ENCODE data around the gene EIPR1. TPM values are rescaled to one million over a fixed set of nuclear protein-coding genes. Genes with fewer than 3 reads are reported as not detected.

EIPR1 gene
- total RNA-seq, 1 experiment from 2014 or later = 40.4 TPM

- no peaks in the 10 kb centered on the region for H3K9me2 ChIP-seq (replicated peaks; ENCODE audit: insufficient read depth, low read length)
- DNase-seq = no peak
- peaks cover 46% of the 10 kb centered on the region for H3K79me2 ChIP-seq (ENCODE audit: low read length)
- H3K27me3 ChIP-seq (ENCODE audit: low read length) = no peaks in the 10 kb centered on the region
- no peak overlapping the region for H3K9ac ChIP-seq (ENCODE audit: low read length)
- H3K4me2 ChIP-seq (ENCODE audit: low read depth, low read length, poor library complexity, severe bottlenecking) = no peak overlapping the region
- no peak overlapping the region for H2AFZ ChIP-seq (ENCODE audit: low read length)
- no peak overlapping the region for H3K27ac ChIP-seq (ENCODE audit: low read length)
- H3K4me3 ChIP-seq (ENCODE audit: low read length) = no peak overlapping the region
- H4K20me1 ChIP-seq (ENCODE audit: insufficient read depth, low read depth, low read length) = no peaks in the 10 kb centered on the region
- H3K4me1 ChIP-seq (ENCODE audit: low read length) = no peaks in the 10 kb centered on the region
- H3K9me3 ChIP-seq (ENCODE audit: low read length) = no peaks in the 10 kb centered on the region
- H3K36me3 ChIP-seq (ENCODE audit: insufficient read depth, low read length) = peaks cover under 1% of the 10 kb centered on the region; the same call in 1 of the 2 replicates
Measured at GRCh38 chr2:3238951-3239841, 138.4 kb downstream of the EIPR1 start.

- Histone ChIP-seq H3K4me1 (ENCODE audit: low read length) (no peaks in the 10 kb centered on the region), H3K27me3 (ENCODE audit: low read length) (no peaks in the 10 kb centered on the region), H3K27ac (ENCODE audit: low read length) (no peak overlapping the region), H3K4me2 (ENCODE audit: low read depth, low read length, poor library complexity, severe bottlenecking) (no peak overlapping the region), H3K36me3 (ENCODE audit: insufficient read depth, low read length) (peaks cover 11% of the 10 kb centered on the region), H3K4me3 (ENCODE audit: low read length) (no peak overlapping the region), H3K9me3 (ENCODE audit: low read length) (peaks cover 3% of the 10 kb centered on the region), H3K9ac (ENCODE audit: low read length) (no peak overlapping the region), H4K20me1 (ENCODE audit: insufficient read depth, low read depth, low read length) (no peaks in the 10 kb centered on the region), H2AFZ (ENCODE audit: low read length) (no peak overlapping the region), H3K9me2 (replicated peaks; ENCODE audit: insufficient read depth, low read length) (no peaks in the 10 kb centered on the region), H3K79me2 (ENCODE audit: low read length) (peaks cover 36% of the 10 kb centered on the region)
- no peak for DNase-seq
Measured at GRCh38 chr2:3236300-3237045, 141.1 kb downstream of the EIPR1 start.

- H3K4me3 ChIP-seq (ENCODE audit: low read length) = no peak overlapping the region
- peaks cover 20% of the 10 kb centered on the region for H3K79me2 ChIP-seq (ENCODE audit: low read length)
- H2AFZ ChIP-seq (ENCODE audit: low read length) = no peak overlapping the region
- H3K9me2 ChIP-seq (replicated peaks; ENCODE audit: insufficient read depth, low read length) = no peaks in the 10 kb centered on the region
- no peak overlapping the region for H3K9ac ChIP-seq (ENCODE audit: low read length)
- no peaks in the 10 kb centered on the region for H4K20me1 ChIP-seq (ENCODE audit: insufficient read depth, low read depth, low read length)
- H3K27ac ChIP-seq (ENCODE audit: low read length) = no peak overlapping the region
- H3K9me3 ChIP-seq (ENCODE audit: low read length) = peaks cover 13% of the 10 kb centered on the region
- H3K36me3 ChIP-seq (ENCODE audit: insufficient read depth, low read length) = peaks cover 11% of the 10 kb centered on the region
- DNase-seq = no peak
- no peaks in the 10 kb centered on the region for H3K4me1 ChIP-seq (ENCODE audit: low read length)
- H3K27me3 ChIP-seq (ENCODE audit: low read length) = no peaks in the 10 kb centered on the region
- no peak overlapping the region for H3K4me2 ChIP-seq (ENCODE audit: low read depth, low read length, poor library complexity, severe bottlenecking)
Measured at GRCh38 chr2:3233877-3234276, 143.7 kb downstream of the EIPR1 start.

- Histone ChIP-seq H3K27ac (ENCODE audit: low read length) (no peak overlapping the region), H3K79me2 (ENCODE audit: low read length) (0 out of 2 replicates have a peak, but pooled peaks cover 5% of the 10 kb centered on the region), H3K36me3 (ENCODE audit: insufficient read depth, low read length) (peaks cover 11% of the 10 kb centered on the region), H2AFZ (ENCODE audit: low read length) (no peak overlapping the region), H4K20me1 (ENCODE audit: insufficient read depth, low read depth, low read length) (no peaks in the 10 kb centered on the region), H3K27me3 (ENCODE audit: low read length) (no peaks in the 10 kb centered on the region), H3K9ac (ENCODE audit: low read length) (no peak overlapping the region), H3K9me3 (ENCODE audit: low read length) (peaks cover 18% of the 10 kb centered on the region), H3K4me2 (ENCODE audit: low read depth, low read length, poor library complexity, severe bottlenecking) (no peak overlapping the region), H3K4me3 (ENCODE audit: low read length) (no peak overlapping the region), H3K9me2 (replicated peaks; ENCODE audit: insufficient read depth, low read length) (no peaks in the 10 kb centered on the region), H3K4me1 (ENCODE audit: low read length) (no peaks in the 10 kb centered on the region)
- DNase-seq = no peak
Measured at GRCh38 chr2:3229221-3229620, 148.4 kb downstream of the EIPR1 start.

- H3K9ac ChIP-seq (ENCODE audit: low read length) = no peak overlapping the region
- H3K9me2 ChIP-seq (replicated peaks; ENCODE audit: insufficient read depth, low read length) = no peaks in the 10 kb centered on the region
- no peak overlapping the region for H3K27ac ChIP-seq (ENCODE audit: low read length)
- H3K9me3 ChIP-seq (ENCODE audit: low read length) = peaks cover 25% of the 10 kb centered on the region
- H3K4me1 ChIP-seq (ENCODE audit: low read length) = no peaks in the 10 kb centered on the region
- no peaks in the 10 kb centered on the region for H3K27me3 ChIP-seq (ENCODE audit: low read length)
- H3K4me3 ChIP-seq (ENCODE audit: low read length) = no peak overlapping the region
- no peaks in the 10 kb centered on the region for H4K20me1 ChIP-seq (ENCODE audit: insufficient read depth, low read depth, low read length)
- H2AFZ ChIP-seq (ENCODE audit: low read length) = no peak overlapping the region
- H3K36me3 ChIP-seq (ENCODE audit: insufficient read depth, low read length) = peaks cover 3% of the 10 kb centered on the region; the same call in 1 of the 2 replicates
- H3K79me2 ChIP-seq (ENCODE audit: low read length) = peaks cover 22% of the 10 kb centered on the region
- H3K4me2 ChIP-seq (ENCODE audit: low read depth, low read length, poor library complexity, severe bottlenecking) = no peak overlapping the region
- no peak for DNase-seq
Measured at GRCh38 chr2:3224681-3225080, 152.9 kb downstream of the EIPR1 start.

- H2AFZ ChIP-seq (ENCODE audit: low read length) = no peak overlapping the region
- H3K4me1 ChIP-seq (ENCODE audit: low read length) = no peaks in the 10 kb centered on the region
- no peaks in the 10 kb centered on the region for H3K9me2 ChIP-seq (replicated peaks; ENCODE audit: insufficient read depth, low read length)
- H3K36me3 ChIP-seq (ENCODE audit: insufficient read depth, low read length) = peaks cover 3% of the 10 kb centered on the region; the same call in 1 of the 2 replicates
- DNase-seq = no peak
- peaks cover 27% of the 10 kb centered on the region for H3K79me2 ChIP-seq (ENCODE audit: low read length)
- no peak overlapping the region for H3K27ac ChIP-seq (ENCODE audit: low read length)
- H3K27me3 ChIP-seq (ENCODE audit: low read length) = no peaks in the 10 kb centered on the region
- H3K4me3 ChIP-seq (ENCODE audit: low read length) = no peak overlapping the region
- H3K4me2 ChIP-seq (ENCODE audit: low read depth, low read length, poor library complexity, severe bottlenecking) = no peak overlapping the region
- H3K9ac ChIP-seq (ENCODE audit: low read length) = no peak overlapping the region
- no peaks in the 10 kb centered on the region for H4K20me1 ChIP-seq (ENCODE audit: insufficient read depth, low read depth, low read length)
- H3K9me3 ChIP-seq (ENCODE audit: low read length) = peaks cover 16% of the 10 kb centered on the region
Measured at GRCh38 chr2:3223080-3223923, 154.3 kb downstream of the EIPR1 start.

GRCh38 chr2:3222636-3223035 is 155.0 kb downstream of the EIPR1 start:
- Histone ChIP-seq H2AFZ (ENCODE audit: low read length) (no peak overlapping the region), H3K36me3 (ENCODE audit: insufficient read depth, low read length) (peaks cover 3% of the 10 kb centered on the region; the same call in 1 of the 2 replicates), H3K4me3 (ENCODE audit: low read length) (no peak overlapping the region), H4K20me1 (ENCODE audit: insufficient read depth, low read depth, low read length) (no peaks in the 10 kb centered on the region), H3K4me1 (ENCODE audit: low read length) (no peaks in the 10 kb centered on the region), H3K27ac (ENCODE audit: low read length) (no peak overlapping the region), H3K4me2 (ENCODE audit: low read depth, low read length, poor library complexity, severe bottlenecking) (no peak overlapping the region), H3K9ac (ENCODE audit: low read length) (no peak overlapping the region), H3K27me3 (ENCODE audit: low read length) (no peaks in the 10 kb centered on the region), H3K9me2 (replicated peaks; ENCODE audit: insufficient read depth, low read length) (no peaks in the 10 kb centered on the region), H3K79me2 (ENCODE audit: low read length) (peaks cover 31% of the 10 kb centered on the region), H3K9me3 (ENCODE audit: low read length) (peaks cover 16% of the 10 kb centered on the region)
- no peak for DNase-seq
